Measurements from ENCODE around the gene SNX7. TPM values are rescaled to one million over a fixed set of nuclear protein-coding genes. Genes with fewer than 3 reads are reported as not detected.
A peak's percentile ranks its signal among the peaks of the same experiment; 100 is the strongest.

The SNX7 gene
- total RNA-seq, 2 donors from 2014 or later, result 8.6 to 16.1 TPM

DNA sequence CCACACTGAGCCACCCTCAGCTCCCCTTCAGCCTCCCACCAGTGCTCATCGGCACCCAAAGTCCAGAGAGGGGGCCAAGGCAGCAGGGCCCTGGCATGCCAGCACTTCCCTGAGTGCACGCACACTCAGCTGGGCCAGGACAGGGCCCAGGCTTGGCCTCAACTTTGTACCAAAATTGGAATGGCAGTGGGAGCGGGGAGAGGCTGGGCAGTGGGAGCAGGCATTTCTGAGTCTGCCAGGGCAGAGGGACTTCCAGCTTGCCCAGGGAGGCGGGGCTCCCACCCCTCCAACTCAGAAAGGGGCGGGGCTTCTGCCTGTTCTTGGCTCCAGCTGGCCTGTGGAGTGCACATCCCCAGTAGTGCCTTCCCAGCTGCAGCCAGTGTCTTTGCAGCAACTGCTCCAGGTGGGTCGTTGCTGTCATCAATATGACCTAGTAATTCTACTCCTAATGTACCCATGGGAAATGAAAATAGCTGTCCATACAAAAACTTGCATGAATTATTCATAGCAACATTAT lies 10.3 kb upstream of the SNX7 start:
- ATAC-seq (no peak), DNase-seq (no peak)
- WGBS, 2 donors, result 50 to 70% methylated on average over 3 to 6 of the region's 6 CpGs
- Histone ChIP-seq H3K4me3 (no peak overlapping the region), H3K27me3 (no peaks in the 10 kb centered on the region), H3K36me3 (replicated peaks in 1 of 2; ENCODE audit: insufficient read depth in 1 of 2, low read depth in 2 of 2) (no peaks in the 10 kb centered on the region), H3K27ac (no peak overlapping the region), H3K9me3 (no peaks in the 10 kb centered on the region), H3K4me1 (no peaks in the 10 kb centered on the region)
- intact Hi-C loops (cut with DNase I), result no loop called here
- no peak for TF ChIP-seq POLR2A (IDR thresholded peaks at IDR 0.05)
- TF ChIP-seq, protein P1, sequence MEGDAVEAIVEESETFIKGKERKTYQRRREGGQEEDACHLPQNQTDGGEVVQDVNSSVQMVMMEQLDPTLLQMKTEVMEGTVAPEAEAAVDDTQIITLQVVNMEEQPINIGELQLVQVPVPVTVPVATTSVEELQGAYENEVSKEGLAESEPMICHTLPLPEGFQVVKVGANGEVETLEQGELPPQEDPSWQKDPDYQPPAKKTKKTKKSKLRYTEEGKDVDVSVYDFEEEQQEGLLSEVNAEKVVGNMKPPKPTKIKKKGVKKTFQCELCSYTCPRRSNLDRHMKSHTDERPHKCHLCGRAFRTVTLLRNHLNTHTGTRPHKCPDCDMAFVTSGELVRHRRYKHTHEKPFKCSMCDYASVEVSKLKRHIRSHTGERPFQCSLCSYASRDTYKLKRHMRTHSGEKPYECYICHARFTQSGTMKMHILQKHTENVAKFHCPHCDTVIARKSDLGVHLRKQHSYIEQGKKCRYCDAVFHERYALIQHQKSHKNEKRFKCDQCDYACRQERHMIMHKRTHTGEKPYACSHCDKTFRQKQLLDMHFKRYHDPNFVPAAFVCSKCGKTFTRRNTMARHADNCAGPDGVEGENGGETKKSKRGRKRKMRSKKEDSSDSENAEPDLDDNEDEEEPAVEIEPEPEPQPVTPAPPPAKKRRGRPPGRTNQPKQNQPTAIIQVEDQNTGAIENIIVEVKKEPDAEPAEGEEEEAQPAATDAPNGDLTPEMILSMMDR (IDR thresholded peaks at IDR 0.05), result no peak

DNA sequence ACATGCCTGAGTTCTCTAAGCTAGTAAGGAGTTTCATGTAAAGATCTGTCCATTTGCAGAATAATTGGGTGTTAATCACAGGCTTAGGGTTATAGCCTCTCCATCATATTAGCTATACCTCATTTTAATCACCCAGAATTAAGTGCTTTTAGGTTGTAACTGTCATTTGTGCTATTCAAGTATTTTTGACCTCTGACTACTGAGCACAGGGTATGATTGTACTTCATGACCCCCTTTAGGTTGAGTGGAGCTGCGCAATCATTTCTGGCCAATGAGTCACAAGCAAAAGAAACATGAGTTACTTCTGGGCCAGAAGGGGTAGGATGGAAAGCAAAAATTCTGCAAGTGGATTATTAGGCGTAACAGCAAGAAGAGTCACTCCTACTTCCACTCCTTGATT lies 8.4 kb upstream of the SNX7 start:
- Histone ChIP-seq H3K36me3 (replicated peaks in 1 of 2; ENCODE audit: insufficient read depth in 1 of 2, low read depth in 2 of 2) (no peaks in the 10 kb centered on the region), H3K4me1 (no peaks in the 10 kb centered on the region), H3K4me3 (no peak overlapping the region), H3K9me3 (no peaks in the 10 kb centered on the region), H3K27me3 (no peaks in the 10 kb centered on the region), H3K27ac (no peak overlapping the region)
- intact Hi-C loops (cut with DNase I), result no loop called here
- DNase-seq (no peak), ATAC-seq (no peak)
- 90 to 97% methylated on average over 2 of the region's 2 CpGs for WGBS, 2 donors
- TF ChIP-seq, protein P1 (IDR thresholded peaks at IDR 0.05), result no peak
- TF ChIP-seq POLR2A (IDR thresholded peaks at IDR 0.05), result no peak

DNA sequence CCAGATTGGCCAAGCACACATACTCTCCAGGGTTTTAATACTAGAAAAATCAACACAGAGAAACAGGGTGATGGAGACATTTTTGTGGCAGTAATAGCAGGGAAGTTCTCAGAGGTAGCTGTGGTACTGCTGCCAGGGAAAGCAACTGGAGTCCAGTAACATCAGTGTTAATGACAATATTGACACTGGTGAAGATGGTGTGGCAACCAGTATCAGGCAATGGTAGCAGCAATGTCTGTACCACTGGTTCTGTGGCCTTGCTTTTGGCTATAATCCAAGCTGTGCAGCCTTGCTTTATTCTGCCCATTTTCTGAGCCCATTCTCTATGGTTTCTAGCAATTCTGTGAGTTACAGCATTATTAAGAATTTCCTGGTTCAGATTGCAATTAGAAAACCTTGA lies 1.6 kb upstream of the SNX7 start:
- no peaks in the 10 kb centered on the region for H3K9me3 ChIP-seq
- H3K27me3 ChIP-seq, result no peaks in the 10 kb centered on the region

DNA sequence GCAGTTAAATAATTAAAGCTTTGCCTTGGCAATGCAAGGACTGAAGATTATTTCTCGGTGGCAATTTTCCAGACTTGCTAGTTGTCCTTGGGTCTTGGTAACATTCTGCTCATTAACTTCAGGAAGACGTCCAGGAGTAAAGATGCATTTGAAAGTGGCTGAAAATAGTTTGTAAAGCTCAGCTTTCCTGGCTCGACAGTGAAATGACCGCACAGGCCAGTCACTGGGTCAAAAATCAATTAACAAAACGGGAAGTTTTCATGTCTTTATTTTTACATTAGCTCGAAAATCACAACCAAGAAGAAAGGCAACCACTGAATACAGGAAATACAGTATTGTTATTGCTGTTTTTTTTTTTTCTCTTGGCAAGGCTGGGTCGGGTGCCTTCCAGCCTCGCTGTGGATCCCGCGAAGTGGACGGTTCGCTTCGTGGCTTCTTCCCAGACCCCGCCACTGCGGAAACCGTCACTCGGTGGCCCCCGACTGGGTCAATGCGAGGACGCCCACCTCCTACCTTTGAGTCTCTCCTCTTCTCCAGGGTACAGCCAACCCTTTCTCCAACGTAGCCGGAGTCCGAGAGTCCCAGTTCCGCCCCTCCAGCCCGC lies 479 bp upstream of the SNX7 start:
- Histone ChIP-seq H3K4me3 (peak overlapping the region; percentile 35 to 69), H3K36me3 (replicated peaks in 1 of 2; ENCODE audit: insufficient read depth in 1 of 2, low read depth in 2 of 2) (no peaks in the 10 kb centered on the region), H3K27ac (peak overlapping the region; percentile 66 to 88 (median 76)), H3K4me1 (peaks cover 22% of the 10 kb centered on the region), H3K27me3 (no peaks in the 10 kb centered on the region), H3K9me3 (no peaks in the 10 kb centered on the region)
- intact Hi-C loops (cut with DNase I), result no loop called here
- peak in 2 of 3 donors; percentile 78 to 81 for TF ChIP-seq POLR2A (IDR thresholded peaks at IDR 0.05)
- TF ChIP-seq, protein P1 (IDR thresholded peaks at IDR 0.05), result no peak
- ATAC-seq (peak; percentile 10), DNase-seq (no peak)
- WGBS, 2 donors, result 1% methylated on average over 22 of the region's 25 CpGs

More for the DNA sequence above, 1.6 kb upstream of the SNX7 start:
- no peak for ATAC-seq
- Histone ChIP-seq H3K4me1 (peaks cover 22% of the 10 kb centered on the region), H3K4me3 (no peak overlapping the region), H3K36me3 (replicated peaks in 1 of 2; ENCODE audit: insufficient read depth in 1 of 2, low read depth in 2 of 2) (no peaks in the 10 kb centered on the region), H3K27ac (no peak overlapping the region)
- TF ChIP-seq, protein P1 (IDR thresholded peaks at IDR 0.05), result no peak
- TF ChIP-seq POLR2A (IDR thresholded peaks at IDR 0.05), result no peak
- intact Hi-C loops (cut with DNase I), result no loop called here
- no peak for DNase-seq

DNA sequence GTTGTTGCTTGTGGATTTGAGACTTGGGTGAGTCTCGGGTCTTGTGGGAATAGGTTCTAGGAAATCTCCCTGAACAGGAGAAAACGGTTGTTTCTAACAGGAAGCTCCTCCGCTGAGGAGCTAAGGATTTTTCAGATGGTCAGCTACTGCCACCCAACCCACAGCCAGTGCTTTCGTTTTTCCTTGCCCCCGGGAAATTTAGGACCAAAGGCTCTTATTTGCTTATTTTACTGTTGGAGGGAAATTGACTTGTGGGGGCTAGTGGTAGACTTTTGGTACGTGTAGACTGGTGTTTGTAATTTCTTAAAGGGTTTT lies 792 bp downstream of the SNX7 start:
- peak; percentile 13 for ATAC-seq

More for the DNA sequence above, 792 bp downstream of the SNX7 start:
- TF ChIP-seq POLR2A (IDR thresholded peaks at IDR 0.05), result no peak
- TF ChIP-seq, protein P1 (IDR thresholded peaks at IDR 0.05), result no peak
- Histone ChIP-seq H3K27me3 (no peaks in the 10 kb centered on the region), H3K9me3 (no peaks in the 10 kb centered on the region), H3K4me3 (peak overlapping the region; percentile 35 to 69), H3K27ac (peak overlapping the region; percentile 66 to 88 (median 76)), H3K4me1 (peaks cover 22% of the 10 kb centered on the region), H3K36me3 (replicated peaks in 1 of 2; ENCODE audit: insufficient read depth in 1 of 2, low read depth in 2 of 2) (no peaks in the 10 kb centered on the region)
- 1% methylated on average over 4 to 6 of the region's 6 CpGs for WGBS, 2 donors
- DNase-seq, result no peak
- intact Hi-C loops (cut with DNase I), result no loop called here

Data from body of pancreas (tissue), 4 donors.